Measurements from ENCODE around the gene ZNRF1.
A peak's percentile ranks its signal among the peaks of the same experiment; 100 is the strongest.

Gene ZNRF1

GRCh38 chr16:75085556-75085955 is 86.7 kb downstream of the ZNRF1 start:
- no peak for TF ChIP-seq MAX (IDR thresholded peaks at IDR 0.05; ENCODE audit: low read depth, low read length)
- TF ChIP-seq POLR2A (IDR thresholded peaks at IDR 0.05; ENCODE audit: extremely low read depth, insufficient read length) = no peak
- TF ChIP-seq, protein P1, sequence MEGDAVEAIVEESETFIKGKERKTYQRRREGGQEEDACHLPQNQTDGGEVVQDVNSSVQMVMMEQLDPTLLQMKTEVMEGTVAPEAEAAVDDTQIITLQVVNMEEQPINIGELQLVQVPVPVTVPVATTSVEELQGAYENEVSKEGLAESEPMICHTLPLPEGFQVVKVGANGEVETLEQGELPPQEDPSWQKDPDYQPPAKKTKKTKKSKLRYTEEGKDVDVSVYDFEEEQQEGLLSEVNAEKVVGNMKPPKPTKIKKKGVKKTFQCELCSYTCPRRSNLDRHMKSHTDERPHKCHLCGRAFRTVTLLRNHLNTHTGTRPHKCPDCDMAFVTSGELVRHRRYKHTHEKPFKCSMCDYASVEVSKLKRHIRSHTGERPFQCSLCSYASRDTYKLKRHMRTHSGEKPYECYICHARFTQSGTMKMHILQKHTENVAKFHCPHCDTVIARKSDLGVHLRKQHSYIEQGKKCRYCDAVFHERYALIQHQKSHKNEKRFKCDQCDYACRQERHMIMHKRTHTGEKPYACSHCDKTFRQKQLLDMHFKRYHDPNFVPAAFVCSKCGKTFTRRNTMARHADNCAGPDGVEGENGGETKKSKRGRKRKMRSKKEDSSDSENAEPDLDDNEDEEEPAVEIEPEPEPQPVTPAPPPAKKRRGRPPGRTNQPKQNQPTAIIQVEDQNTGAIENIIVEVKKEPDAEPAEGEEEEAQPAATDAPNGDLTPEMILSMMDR (IDR thresholded peaks at IDR 0.05; ENCODE audit: low read depth, low read length) = no peak
- TF ChIP-seq MYC (IDR thresholded peaks at IDR 0.05; ENCODE audit: low read depth, low read length) = no peak
- no peak overlapping the region for H3K4me3 ChIP-seq (ENCODE audit: low read depth, low read length)
- DNase-seq (ENCODE audit: low read depth) = no peak

DNA sequence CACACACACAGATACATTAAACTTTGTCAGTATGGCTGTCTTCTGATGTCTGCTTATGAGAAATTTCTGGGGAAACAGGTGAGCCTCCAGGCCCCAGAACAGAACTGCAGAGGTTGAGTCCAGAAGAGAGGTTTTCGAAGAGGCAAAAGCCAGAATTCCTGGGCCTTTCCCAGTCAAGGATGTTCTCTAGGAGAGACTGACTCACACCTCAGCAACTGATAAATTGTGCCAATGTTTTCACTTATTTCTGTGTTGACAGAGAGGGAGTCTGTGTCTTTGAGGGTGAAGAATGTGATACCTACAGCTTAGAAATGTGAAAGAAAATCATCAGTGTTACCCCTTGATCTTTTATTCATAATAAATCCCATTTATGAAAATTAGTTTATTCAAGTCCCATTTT is 87.5 kb downstream of the ZNRF1 start:
- DNase-seq (ENCODE audit: low read depth) = no peak
- TF ChIP-seq MYC (IDR thresholded peaks at IDR 0.05; ENCODE audit: low read depth, low read length) (no peak), POLR2A (IDR thresholded peaks at IDR 0.05; ENCODE audit: extremely low read depth, insufficient read length) (no peak), MAX (IDR thresholded peaks at IDR 0.05; ENCODE audit: low read depth, low read length) (no peak)
- TF ChIP-seq, protein P1 (IDR thresholded peaks at IDR 0.05; ENCODE audit: low read depth, low read length) = no peak
- no peak overlapping the region for H3K4me3 ChIP-seq (ENCODE audit: low read depth, low read length)

DNA sequence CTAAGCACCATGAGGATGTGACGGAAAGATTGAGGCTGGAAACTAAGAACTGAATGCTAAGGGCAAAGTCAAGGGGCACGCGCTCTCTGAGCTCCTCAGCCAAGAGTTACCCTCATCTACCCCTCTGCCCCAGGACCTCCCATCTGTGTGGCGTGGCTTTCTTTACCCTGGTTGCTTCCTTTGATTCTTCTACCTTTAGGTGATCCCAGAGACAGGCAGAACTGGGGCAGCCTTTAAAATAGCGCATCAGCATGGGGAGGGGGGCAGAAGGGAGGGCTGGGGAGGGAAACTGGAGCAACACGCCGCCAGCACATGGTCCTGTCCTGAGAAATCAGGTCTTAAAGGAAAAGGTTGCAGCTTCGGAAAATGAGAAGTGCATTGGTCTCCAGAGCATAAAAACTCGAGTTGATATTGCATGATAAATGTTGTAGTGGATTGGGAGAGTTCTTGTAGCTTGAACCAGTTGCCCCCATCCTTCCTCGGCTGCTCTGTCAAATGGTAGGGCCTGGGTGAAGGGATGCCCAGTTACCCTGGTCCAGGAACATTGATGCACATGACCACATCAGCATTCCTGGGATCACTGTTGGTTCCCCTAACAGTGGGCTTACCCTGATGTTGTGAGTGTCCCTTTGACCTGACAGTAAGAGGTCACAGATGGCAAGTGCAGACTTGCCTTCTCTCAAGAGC is 88.0 kb downstream of the ZNRF1 start:
- H3K4me3 ChIP-seq (ENCODE audit: low read depth, low read length) = no peak overlapping the region
- TF ChIP-seq, protein P1 (IDR thresholded peaks at IDR 0.05; ENCODE audit: low read depth, low read length) = no peak
- TF ChIP-seq MAX (IDR thresholded peaks at IDR 0.05; ENCODE audit: low read depth, low read length) (no peak), POLR2A (IDR thresholded peaks at IDR 0.05; ENCODE audit: extremely low read depth, insufficient read length) (no peak), MYC (IDR thresholded peaks at IDR 0.05; ENCODE audit: low read depth, low read length) (no peak)
- no peak for DNase-seq (ENCODE audit: low read depth)

- no peak overlapping the region for H3K4me3 ChIP-seq (ENCODE audit: low read depth, low read length)
- no peak for TF ChIP-seq MAX (IDR thresholded peaks at IDR 0.05; ENCODE audit: low read depth, low read length)
- TF ChIP-seq, protein P1 (IDR thresholded peaks at IDR 0.05; ENCODE audit: low read depth, low read length) = no peak
- TF ChIP-seq POLR2A (IDR thresholded peaks at IDR 0.05; ENCODE audit: extremely low read depth, insufficient read length) = no peak
- no peak for TF ChIP-seq MYC (IDR thresholded peaks at IDR 0.05; ENCODE audit: low read depth, low read length)
- peak; percentile 68 for DNase-seq (ENCODE audit: low read depth)
Measured at GRCh38 chr16:75087375-75087979, 88.7 kb downstream of the ZNRF1 start.

- no peak overlapping the region for H3K4me3 ChIP-seq (ENCODE audit: low read depth, low read length)
- TF ChIP-seq POLR2A (IDR thresholded peaks at IDR 0.05; ENCODE audit: extremely low read depth, insufficient read length) (no peak), MAX (IDR thresholded peaks at IDR 0.05; ENCODE audit: low read depth, low read length) (no peak), MYC (IDR thresholded peaks at IDR 0.05; ENCODE audit: low read depth, low read length) (no peak)
- TF ChIP-seq, protein P1 (IDR thresholded peaks at IDR 0.05; ENCODE audit: low read depth, low read length) = no peak
- DNase-seq (ENCODE audit: low read depth) = no peak
Measured at GRCh38 chr16:75088216-75088615, 89.4 kb downstream of the ZNRF1 start.
